Jurkat, Clone E6-1 (cell line): Measurements from ENCODE around the gene SH3RF3.

Source experiments
- DNase-seq: peaks from one replicate; pipeline ENCODE4 v3.0.0-alpha.2; 2011; ENCODE audit warnings: low read depth, low spot score
- H3K4me3 ChIP-seq: 2 replicates; pipeline ENCODE4 v1.5.1; 2011; ENCODE audit warnings: mild to moderate bottlenecking, low read length, control low read depth, moderate library complexity

SH3RF3 gene

DNA sequence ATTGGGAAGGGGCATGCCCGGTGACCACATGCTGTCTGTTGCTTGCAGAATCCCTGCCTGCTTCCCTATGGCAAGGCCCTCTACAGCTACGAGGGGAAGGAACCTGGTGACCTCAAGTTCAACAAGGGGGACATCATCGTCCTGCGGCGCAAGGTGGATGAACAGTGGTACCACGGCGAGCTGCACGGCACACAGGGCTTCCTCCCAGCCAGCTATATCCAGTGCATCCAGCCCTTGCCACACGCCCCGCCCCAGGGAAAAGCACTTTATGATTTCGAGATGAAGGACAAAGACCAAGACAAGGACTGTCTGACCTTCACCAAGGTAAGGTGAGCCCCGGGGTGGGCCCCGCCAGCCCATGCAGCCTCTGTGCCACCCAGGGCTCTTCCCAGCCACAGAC is 218.6 kb downstream of the SH3RF3 start:
- H3K4me3 ChIP-seq = no peak overlapping the region
- no peak for DNase-seq

GRCh38 chr2:109348190-109348589 is 219.2 kb downstream of the SH3RF3 start:
- no peak for DNase-seq
- no peak overlapping the region for H3K4me3 ChIP-seq

GRCh38 chr2:109348671-109349502 is 219.9 kb downstream of the SH3RF3 start:
- peak; percentile 85 for DNase-seq
- peak overlapping the region; percentile 22; the same call in 1 of the 2 replicates for H3K4me3 ChIP-seq

GRCh38 chr2:109349503-109350465 is 220.8 kb downstream of the SH3RF3 start:
- H3K4me3 ChIP-seq = no peak overlapping the region
- no peak for DNase-seq

GRCh38 chr2:109350526-109350925 is 221.5 kb downstream of the SH3RF3 start:
- DNase-seq = no peak
- H3K4me3 ChIP-seq = no peak overlapping the region

- DNase-seq = no peak
- H3K4me3 ChIP-seq = no peak overlapping the region
These were observed 222.3 kb downstream of the SH3RF3 start for GRCh38 chr2:109351164-109351756.

DNA sequence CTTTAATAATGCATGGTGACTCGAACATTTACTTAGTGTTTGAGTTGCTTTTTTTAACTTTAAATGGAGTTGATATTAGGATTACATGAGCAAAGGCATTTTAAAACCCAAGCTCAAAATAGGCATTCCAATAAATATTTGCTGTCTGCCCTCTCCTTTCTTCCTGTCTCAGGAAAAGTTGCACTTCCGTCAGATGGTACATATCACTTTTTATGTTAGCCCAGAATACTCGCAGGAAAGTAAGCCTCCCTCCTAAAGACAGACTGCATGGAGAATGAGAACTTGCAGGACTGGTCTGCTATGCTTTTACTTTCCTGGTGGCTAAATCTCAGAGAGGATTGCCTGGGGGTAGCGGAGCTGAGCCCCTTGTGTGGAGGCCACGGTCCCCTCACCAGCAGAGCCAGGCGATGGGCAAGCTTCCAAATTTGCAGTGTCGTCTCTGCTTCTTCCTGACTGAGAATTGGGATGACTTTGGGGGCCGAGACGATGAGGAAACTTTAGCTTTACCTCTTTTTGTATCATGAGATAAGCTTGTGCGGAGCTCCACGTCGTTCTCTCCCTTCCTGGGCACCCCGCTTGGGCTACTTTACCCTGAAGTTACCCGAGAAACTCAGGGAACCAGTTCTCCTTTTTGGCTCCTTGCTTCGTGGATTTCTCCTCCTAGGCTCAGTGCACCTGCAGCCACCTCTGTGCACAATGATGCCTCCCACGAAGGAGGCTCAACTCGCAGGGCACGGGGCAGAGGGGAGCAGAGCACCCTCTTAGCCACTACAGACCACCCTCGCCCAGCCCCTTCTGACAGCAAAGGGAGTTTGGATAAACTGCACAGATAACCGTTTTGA is 223.3 kb downstream of the SH3RF3 start:
- DNase-seq = no peak
- no peak overlapping the region for H3K4me3 ChIP-seq

- no peak for DNase-seq
- no peak overlapping the region for H3K4me3 ChIP-seq
These were observed 224.1 kb downstream of the SH3RF3 start for GRCh38 chr2:109352898-109353689.

GRCh38 chr2:109353806-109354745 is 225.1 kb downstream of the SH3RF3 start:
- no peak for DNase-seq
- no peak overlapping the region for H3K4me3 ChIP-seq

DNA sequence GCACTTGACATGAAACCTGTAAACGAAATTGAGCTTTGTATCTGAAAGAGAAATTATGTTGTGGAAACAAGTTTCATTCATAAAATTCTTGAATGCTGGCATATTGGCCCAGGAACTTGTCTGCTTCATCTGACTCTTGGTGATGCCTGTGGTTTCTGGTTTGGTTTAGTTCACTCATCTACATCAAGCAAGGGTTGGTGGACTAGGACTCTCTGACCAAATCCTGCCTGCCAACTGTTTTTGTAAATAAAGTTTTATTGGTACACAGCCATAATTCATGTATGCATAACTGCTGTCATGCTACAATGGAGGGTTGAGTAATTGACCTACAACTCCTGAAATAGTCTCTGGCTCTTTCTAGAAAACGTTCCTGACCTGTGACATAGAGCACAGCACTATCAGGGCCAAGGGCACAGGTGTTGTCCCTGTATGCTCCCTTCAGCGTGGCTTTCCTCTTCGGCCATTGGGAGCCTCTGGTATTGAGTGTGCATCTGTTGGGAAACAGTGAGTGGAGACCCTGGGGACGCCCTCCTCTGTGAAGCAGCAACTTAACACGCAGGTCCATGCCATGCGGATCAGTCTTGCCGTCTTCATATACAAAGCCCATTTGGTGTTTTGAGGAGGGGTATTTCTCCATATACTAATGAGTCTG is 226.3 kb downstream of the SH3RF3 start:
- H3K4me3 ChIP-seq = no peak overlapping the region
- DNase-seq = no peak

DNA sequence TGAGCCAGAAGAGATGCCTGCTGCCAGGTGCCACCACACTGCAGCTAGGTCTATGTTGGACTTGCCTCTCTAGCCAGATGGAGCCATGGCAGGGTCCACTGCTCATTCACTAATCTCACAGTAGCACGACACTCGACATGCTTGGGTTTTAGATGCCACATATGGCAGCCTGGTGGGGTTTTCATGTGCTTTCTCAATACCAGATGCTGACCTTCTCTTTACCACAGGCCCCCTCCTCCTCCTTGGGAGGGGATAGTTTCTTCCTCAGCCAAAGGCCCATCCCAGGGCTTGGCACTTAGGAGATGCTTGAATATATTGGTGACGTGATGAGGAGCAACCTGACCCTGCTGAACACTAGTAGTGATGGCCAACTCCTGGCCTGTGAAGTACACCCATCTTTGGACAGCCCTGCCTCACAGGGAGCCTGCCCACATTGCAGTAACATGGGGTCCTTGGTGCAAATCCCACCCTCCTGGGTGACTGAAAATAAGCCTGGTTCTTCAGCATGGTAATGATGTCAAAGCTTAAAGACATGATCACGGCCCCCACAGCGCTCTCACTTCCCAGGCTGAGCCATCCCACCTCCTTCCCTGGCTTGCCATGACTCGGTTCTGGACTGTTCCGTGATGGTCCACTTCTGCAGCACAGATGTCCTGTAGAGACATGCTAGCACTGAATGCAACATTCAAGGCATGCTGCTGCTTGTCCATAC is 227.5 kb downstream of the SH3RF3 start:
- H3K4me3 ChIP-seq = no peak overlapping the region
- DNase-seq = no peak

GRCh38 chr2:109364217-109364616 is 235.2 kb downstream of the SH3RF3 start:
- no peak overlapping the region for H3K4me3 ChIP-seq

DNA sequence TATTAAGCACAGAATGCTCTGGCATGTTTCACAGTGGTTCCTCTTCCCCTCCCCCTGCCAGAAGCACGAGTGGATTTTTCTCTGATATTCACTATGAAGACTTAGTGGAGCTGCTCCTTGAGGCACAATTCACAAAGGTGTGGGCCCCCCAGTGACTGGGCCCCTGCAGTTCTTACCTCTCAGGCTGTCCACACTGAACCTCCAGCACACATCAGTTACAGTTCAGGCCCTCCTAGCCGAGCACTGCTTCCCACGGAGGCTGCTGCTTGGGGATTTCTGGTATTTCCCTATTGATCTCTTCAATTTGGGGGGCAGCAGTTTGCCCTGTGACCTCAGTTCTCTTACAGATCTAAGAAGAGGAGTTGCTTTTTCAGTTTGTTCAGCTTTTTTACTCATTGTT is 236.1 kb downstream of the SH3RF3 start:
- no peak overlapping the region for H3K4me3 ChIP-seq
- no peak for DNase-seq

More at GRCh38 chr2:109364217-109364616, 235.2 kb downstream of the SH3RF3 start:
- no peak for DNase-seq

DNA sequence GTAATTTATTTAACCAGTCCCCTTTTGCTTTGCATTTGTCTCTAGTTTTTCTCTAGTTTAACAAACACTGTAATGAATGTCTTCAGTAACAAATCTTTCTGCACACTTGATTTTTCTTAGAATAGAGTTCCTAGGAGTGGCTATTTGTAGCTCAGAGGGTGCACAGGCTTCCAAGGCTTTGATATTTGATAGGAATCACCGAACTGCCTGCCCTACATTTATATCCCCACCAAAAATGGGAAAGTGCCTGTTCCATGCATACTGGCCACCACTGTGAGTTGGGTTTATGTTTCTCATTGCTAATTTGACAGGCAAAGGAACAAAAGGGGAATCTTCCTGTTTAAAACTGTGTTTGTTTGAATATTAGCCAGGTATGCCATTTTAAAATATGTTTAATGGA is 238.7 kb downstream of the SH3RF3 start:
- H3K4me3 ChIP-seq = no peak overlapping the region
- no peak for DNase-seq

DNA sequence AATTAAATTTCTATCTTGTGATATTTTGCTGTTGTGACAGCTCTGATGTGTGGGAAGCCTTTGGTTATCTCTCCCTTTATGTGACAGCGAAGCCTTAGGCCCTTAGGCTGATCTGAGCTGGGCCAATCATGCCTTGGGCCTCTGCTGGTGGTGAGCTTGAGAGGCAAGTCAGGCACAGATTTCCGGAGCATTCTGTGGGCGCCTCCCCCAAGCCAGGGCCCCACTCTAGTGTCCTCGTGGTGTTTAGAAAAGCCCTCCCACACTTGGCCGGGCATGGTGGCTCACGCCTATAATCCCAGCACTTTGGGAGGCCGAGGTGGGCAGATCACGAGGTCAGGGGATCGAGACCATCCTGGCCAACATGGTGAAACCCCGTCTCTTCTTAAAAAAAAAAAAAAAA is 239.8 kb downstream of the SH3RF3 start:
- DNase-seq = no peak
- H3K4me3 ChIP-seq = no peak overlapping the region

GRCh38 chr2:109369671-109370191 is 240.7 kb downstream of the SH3RF3 start:
- DNase-seq = no peak
- no peak overlapping the region for H3K4me3 ChIP-seq
